HCT116 (cell line): ENCODE results near the gene PGAP6.

Experiments used
- EGR1 ChIP-seq: IDR thresholded peaks from 2 replicates; pipeline ENCODE4 v1.6.1; 2012; ENCODE audit warnings: low read depth
- EZH2phosphoT487 ChIP-seq: fragments of 200-600 bp; IDR thresholded peaks from 2 replicates; pipeline ENCODE4 v1.6.1; 2018; ENCODE audit warnings: antibody characterized with exemption, borderline replicate concordance
- POLR2A ChIP-seq: IDR thresholded peaks from 2 replicates; pipeline ENCODE4 v1.7.0; 2011; ENCODE audit warnings: borderline replicate concordance; ENCODE audit not compliant: insufficient read depth, insufficient read length; ENCODE audit errors: extremely low read depth
- SIN3A ChIP-seq: IDR thresholded peaks from 2 replicates; pipeline ENCODE4 v1.6.1; 2012; ENCODE audit warnings: low read depth
- SP1 ChIP-seq: IDR thresholded peaks from 2 replicates; pipeline ENCODE4 v1.6.1; 2012; ENCODE audit warnings: low read depth
- ZNF274 ChIP-seq: fragments of 200-500 bp; sonication (Bioruptor generic); IDR thresholded peaks from 2 replicates; pipeline ENCODE4 v1.6.1; 2014; ENCODE audit warnings: mild to moderate bottlenecking, low read depth, low read length, inconsistent platforms
- TF ChIP-seq, protein P1 (sequence below), 3 experiments: fragments of 200-600 bp in 1 of 3; sonication (generic) in 1 of 3; IDR thresholded peaks in 2 of 3; conservative IDR thresholded peaks in 1 of 3; 2 replicates each; pipeline ENCODE4 v1.5.1; 2012 to 2017; ENCODE audit warnings: low read depth in 2 of 3, low read length in 2 of 3, antibody characterized with exemption in 1 of 3, borderline replicate concordance in 1 of 3, control low read depth in 1 of 3, mild to moderate bottlenecking in 1 of 3, mixed read lengths in 1 of 3, mixed run types in 1 of 3, moderate library complexity in 1 of 3; ENCODE audit not compliant: insufficient read depth in 1 of 3
- TF ChIP-seq, protein P2 (sequence below): IDR thresholded peaks from 2 replicates; pipeline ENCODE4 v1.6.1; 2012
- TF ChIP-seq, protein P3 (sequence below): IDR thresholded peaks from 2 replicates; pipeline ENCODE4 v1.6.1; 2012

DNA sequence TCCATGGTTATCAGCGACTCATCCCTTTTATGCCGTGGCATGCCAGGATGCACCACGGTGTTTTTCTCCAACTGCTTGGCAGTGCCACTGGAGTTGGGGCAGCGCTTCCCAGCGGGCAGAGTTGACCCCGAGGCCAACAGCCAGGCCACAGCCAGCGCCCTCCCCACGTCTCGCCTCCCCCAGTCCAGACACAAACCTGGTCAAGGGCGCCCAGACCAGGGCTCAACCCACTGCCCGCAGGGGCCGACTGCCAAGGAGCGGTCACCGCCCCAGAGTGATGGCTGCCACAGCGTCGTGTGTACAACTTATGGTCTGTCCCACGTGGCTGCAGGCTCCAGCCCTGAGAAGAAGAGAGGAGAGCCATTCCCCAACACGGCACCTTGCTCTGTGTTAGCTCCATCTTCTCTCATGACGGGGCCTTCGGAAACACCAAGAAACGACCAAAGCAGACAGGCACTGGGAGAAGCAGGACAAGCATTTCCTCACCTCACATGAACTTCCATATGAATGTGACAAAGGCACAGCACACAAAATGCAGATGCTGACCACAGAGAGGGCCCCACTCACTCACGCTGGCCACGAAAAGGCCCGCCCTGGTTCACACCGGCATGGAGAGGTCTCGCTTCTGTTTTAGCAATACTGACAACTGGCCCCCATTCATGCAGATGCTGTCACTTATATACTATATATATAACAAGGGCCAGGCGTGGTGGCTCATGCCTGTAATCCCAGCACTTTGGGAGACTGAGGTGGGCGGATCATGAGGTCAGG lies 56.2 kb downstream of the PGAP6 start:
- TF ChIP-seq, protein P1, sequence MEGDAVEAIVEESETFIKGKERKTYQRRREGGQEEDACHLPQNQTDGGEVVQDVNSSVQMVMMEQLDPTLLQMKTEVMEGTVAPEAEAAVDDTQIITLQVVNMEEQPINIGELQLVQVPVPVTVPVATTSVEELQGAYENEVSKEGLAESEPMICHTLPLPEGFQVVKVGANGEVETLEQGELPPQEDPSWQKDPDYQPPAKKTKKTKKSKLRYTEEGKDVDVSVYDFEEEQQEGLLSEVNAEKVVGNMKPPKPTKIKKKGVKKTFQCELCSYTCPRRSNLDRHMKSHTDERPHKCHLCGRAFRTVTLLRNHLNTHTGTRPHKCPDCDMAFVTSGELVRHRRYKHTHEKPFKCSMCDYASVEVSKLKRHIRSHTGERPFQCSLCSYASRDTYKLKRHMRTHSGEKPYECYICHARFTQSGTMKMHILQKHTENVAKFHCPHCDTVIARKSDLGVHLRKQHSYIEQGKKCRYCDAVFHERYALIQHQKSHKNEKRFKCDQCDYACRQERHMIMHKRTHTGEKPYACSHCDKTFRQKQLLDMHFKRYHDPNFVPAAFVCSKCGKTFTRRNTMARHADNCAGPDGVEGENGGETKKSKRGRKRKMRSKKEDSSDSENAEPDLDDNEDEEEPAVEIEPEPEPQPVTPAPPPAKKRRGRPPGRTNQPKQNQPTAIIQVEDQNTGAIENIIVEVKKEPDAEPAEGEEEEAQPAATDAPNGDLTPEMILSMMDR (IDR thresholded peaks at IDR 0.05 in 2 of 3, conservative IDR thresholded peaks at IDR 0.05 in 1 of 3; ENCODE audit: borderline replicate concordance in 1 of 3, insufficient read depth in 1 of 3, low read depth in 2 of 3, low read length in 2 of 3) = no peak
- TF ChIP-seq, protein P2, sequence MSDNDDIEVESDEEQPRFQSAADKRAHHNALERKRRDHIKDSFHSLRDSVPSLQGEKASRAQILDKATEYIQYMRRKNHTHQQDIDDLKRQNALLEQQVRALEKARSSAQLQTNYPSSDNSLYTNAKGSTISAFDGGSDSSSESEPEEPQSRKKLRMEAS = no peak
- TF ChIP-seq, protein P3, sequence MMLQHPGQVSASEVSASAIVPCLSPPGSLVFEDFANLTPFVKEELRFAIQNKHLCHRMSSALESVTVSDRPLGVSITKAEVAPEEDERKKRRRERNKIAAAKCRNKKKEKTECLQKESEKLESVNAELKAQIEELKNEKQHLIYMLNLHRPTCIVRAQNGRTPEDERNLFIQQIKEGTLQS = no peak
- TF ChIP-seq POLR2A (no peak), SIN3A (no peak), SP1 (no peak), EGR1 (no peak), EZH2phosphoT487 (no peak), ZNF274 (no peak)
